HG02798 (cell line): Measurements from ENCODE around the gene UBA6.

Experiments
- ATAC-seq: cut with Tn5 transposase; IDR thresholded peaks from one replicate; pipeline ENCODE4 v1.9.1; 2021; ENCODE audit warnings: mild to moderate bottlenecking; ENCODE audit not compliant: unreplicated experiment, poor library complexity

Gene UBA6

GRCh38 chr4:67587156-67587555, 113.8 kb downstream of the UBA6 start:
- no peak for ATAC-seq

- no peak for ATAC-seq
Observed at GRCh38 chr4:67584496-67584895, 116.5 kb downstream of the UBA6 start.

- ATAC-seq, result no peak
Observed at GRCh38 chr4:67581913-67582312, 119.0 kb downstream of the UBA6 start.

- ATAC-seq, result peak; percentile 47
Observed at GRCh38 chr4:67581208-67581857, 119.6 kb downstream of the UBA6 start.

- peak; percentile 30 for ATAC-seq
Observed at GRCh38 chr4:67580577-67580976, 120.4 kb downstream of the UBA6 start.

GRCh38 chr4:67576538-67576937, 124.4 kb downstream of the UBA6 start:
- ATAC-seq, result peak; percentile 46

GRCh38 chr4:67576059-67576466, 124.9 kb downstream of the UBA6 start:
- no peak for ATAC-seq

GRCh38 chr4:67575232-67576058, 125.5 kb downstream of the UBA6 start:
- peak; percentile 92 for ATAC-seq

GRCh38 chr4:67573193-67573592, 127.8 kb downstream of the UBA6 start:
- ATAC-seq, result no peak

GRCh38 chr4:67571975-67572374, 129.0 kb downstream of the UBA6 start:
- ATAC-seq, result no peak

- ATAC-seq, result no peak
Observed at GRCh38 chr4:67570537-67570936, 130.4 kb downstream of the UBA6 start.

- no peak for ATAC-seq
Observed at GRCh38 chr4:67568820-67569219, 132.1 kb downstream of the UBA6 start.

GRCh38 chr4:67566335-67566734, 134.6 kb downstream of the UBA6 start:
- no peak for ATAC-seq

- no peak for ATAC-seq
Observed at GRCh38 chr4:67565284-67565683, 135.7 kb downstream of the UBA6 start.
